Keratinocyte (primary cell): ENCODE measurements around the gene RBM4. TPM values are rescaled to one million over a fixed set of nuclear protein-coding genes. Genes with fewer than 3 reads are reported as not detected.

Experiments used
- DNase-seq: peaks from one replicate; pipeline ENCODE4 v3.0.0-alpha.2; 2011; ENCODE audit warnings: low read depth, missing footprints, low spot score
- FAIRE-seq: peaks from 2 replicates; lab custom pipeline; 2011; peaks lifted over from hg19 to GRCh38; lab: Jason Lieb, UNC
- H2AFZ ChIP-seq: 2 replicates; pipeline ENCODE4 v1.6.0; 2012; ENCODE audit warnings: low read length, control low read depth, inconsistent platforms; ENCODE audit not compliant: control insufficient read depth
- H3K27ac ChIP-seq: 2 replicates; pipeline ENCODE4 v1.5.1; 2011; ENCODE audit warnings: low read length; ENCODE audit not compliant: control insufficient read depth, insufficient read depth
- H3K27me3 ChIP-seq: 3 replicates; pipeline ENCODE4 v1.6.0; 2011; ENCODE audit warnings: low read length; ENCODE audit not compliant: control insufficient read depth, insufficient read depth; ENCODE audit errors: extremely low read depth
- H3K36me3 ChIP-seq, 2 experiments: 2 replicates in 1 of 2; 3 replicates in 1 of 2; pipeline ENCODE4 v1.5.1; 2011; ENCODE audit warnings: low read length in 2 of 2, mild to moderate bottlenecking in 1 of 2; ENCODE audit not compliant: control insufficient read depth in 2 of 2, insufficient read depth in 2 of 2; ENCODE audit errors: extremely low read depth in 1 of 2
- H3K4me1 ChIP-seq: 3 replicates; pipeline ENCODE4 v1.5.1; 2011; ENCODE audit warnings: low read length; ENCODE audit not compliant: control insufficient read depth, insufficient read depth; ENCODE audit errors: extremely low read depth
- H3K4me2 ChIP-seq: 3 replicates; pipeline ENCODE4 v1.6.0; 2011; ENCODE audit warnings: low read depth, low read length; ENCODE audit not compliant: control insufficient read depth, insufficient read depth; ENCODE audit errors: extremely low read depth
- H3K4me3 ChIP-seq, 3 experiments: fragments of 200-600 bp in 1 of 3; sonication (generic) in 1 of 3; 2 replicates in 2 of 3; 3 replicates in 1 of 3; pipeline ENCODE4 v1.5.1; 2011 to 2016; ENCODE audit warnings: low read length in 3 of 3, mild to moderate bottlenecking in 3 of 3, control low read depth in 2 of 3, inconsistent platforms in 1 of 3, low read depth in 1 of 3, mixed read lengths in 1 of 3, mixed run types in 1 of 3, moderate library complexity in 1 of 3; ENCODE audit not compliant: control insufficient read depth in 2 of 3, insufficient read depth in 2 of 3; ENCODE audit errors: extremely low read depth in 1 of 3
- H3K79me2 ChIP-seq: 2 replicates; pipeline ENCODE4 v1.6.0; 2012; ENCODE audit warnings: low read length; ENCODE audit not compliant: control insufficient read depth, insufficient read depth
- H3K9ac ChIP-seq: 3 replicates; pipeline ENCODE4 v1.6.0; 2011; ENCODE audit warnings: low read length; ENCODE audit not compliant: control insufficient read depth, insufficient read depth; ENCODE audit errors: extremely low read depth
- H3K9me1 ChIP-seq: 3 replicates; pipeline ENCODE4 v1.6.0; 2011; ENCODE audit warnings: low read length; ENCODE audit not compliant: control insufficient read depth, insufficient read depth; ENCODE audit errors: extremely low read depth
- H3K9me3 ChIP-seq: 2 replicates; pipeline ENCODE4 v1.5.1; 2012; ENCODE audit warnings: low read depth, low read length; ENCODE audit not compliant: control insufficient read depth
- H4K20me1 ChIP-seq: 3 replicates; pipeline ENCODE4 v1.6.0; 2011; ENCODE audit warnings: low read length; ENCODE audit not compliant: control insufficient read depth, insufficient read depth; ENCODE audit errors: extremely low read depth
- EZH2 ChIP-seq: IDR thresholded peaks from one replicate; pipeline ENCODE4 v1.6.1; 2012; ENCODE audit warnings: inconsistent platforms, mild to moderate bottlenecking, low read length, moderate library complexity
- dilution Hi-C: fragments of 300-500 bp; cut with MboI; formaldehyde crosslinking; loops from one replicate; pipeline ENCODE4 v1.7.0; 2020; ENCODE audit warnings: low sequenced_read_pairs; ENCODE audit not compliant: extremely low pct_ligation_motif_present
- polyA plus RNA-seq, 5 experiments: library from polyadenylated mRNA; depleted of rRNA in 3 of 5; stranded (reverse) in 3 of 5; stranded (forward) in 1 of 5; unstranded in 1 of 5; fragments of >200 nt; gene quantifications; 1 replicate in 1 of 5; 2 replicates in 3 of 5; 3 replicates in 1 of 5; pipeline versions ENCODE4 v1.2.1 to v1.2.3, GENCODE V29; 2011 to 2012; ENCODE audit warnings: missing spikeins in 2 of 5, low read depth in 1 of 5, low replicate concordance in 1 of 5
- TF ChIP-seq, protein P1 (sequence below), 3 experiments: IDR thresholded peaks in 1 of 3; conservative IDR thresholded peaks in 1 of 3; optimal IDR thresholded peaks in 1 of 3; 2 replicates in 2 of 3; 3 replicates in 1 of 3; pipeline versions ENCODE3 to v1.5.1; 2011; ENCODE audit warnings: low read length in 3 of 3, mild to moderate bottlenecking in 3 of 3, moderate library complexity in 2 of 3, control low read depth in 1 of 3, inconsistent platforms in 1 of 3; ENCODE audit not compliant: insufficient read depth in 2 of 3; ENCODE audit errors: extremely low read depth in 1 of 3

Gene RBM4
- polyA plus RNA-seq, 1 donor (not counting 4 experiments of a cell fraction or from before 2014, with no cell fraction given), result 190 TPM

DNA sequence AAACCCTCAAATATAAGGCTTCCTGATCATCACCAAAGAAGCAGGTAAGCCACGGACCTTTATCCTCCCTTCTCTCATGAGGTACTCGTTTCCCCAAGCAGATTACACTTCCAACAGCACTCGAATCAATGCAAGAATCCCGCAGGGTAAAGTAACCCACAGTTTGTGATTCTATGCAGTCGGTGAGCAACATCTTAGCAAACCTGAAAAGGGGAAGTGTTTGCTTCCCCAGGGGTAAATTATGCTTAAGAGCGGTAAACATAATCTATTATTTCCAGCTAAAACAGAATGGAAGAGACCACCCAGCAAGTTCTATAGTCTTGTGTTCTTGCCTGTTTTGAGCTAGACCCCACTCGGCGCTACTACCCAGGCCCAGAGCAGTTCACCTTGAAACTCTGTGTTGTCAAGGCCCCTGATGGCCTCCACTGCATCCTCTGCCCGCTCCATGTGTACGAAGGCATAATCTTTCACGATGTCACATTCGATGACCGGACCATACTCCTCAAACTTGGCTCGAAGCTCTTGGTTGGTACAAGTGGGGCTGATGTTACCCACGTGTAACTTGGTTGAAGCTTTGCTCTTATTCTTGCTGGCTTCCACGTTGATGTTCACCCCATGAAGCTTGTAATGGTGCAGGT is 37.9 kb downstream of the RBM4 start:
- Histone ChIP-seq H3K27ac (no peak overlapping the region), H3K9me3 (no peaks in the 10 kb centered on the region), H3K9ac (no peak overlapping the region), H3K9me1 (no peaks in the 10 kb centered on the region), H2AFZ (no peak overlapping the region), H4K20me1 (no peaks in the 10 kb centered on the region), H3K4me1 (peaks cover 24% of the 10 kb centered on the region), H3K27me3 (no peaks in the 10 kb centered on the region), H3K4me3 (peak overlapping the region in 2 of 3 experiments; percentile 67 to 75), H3K4me2 (peak overlapping the region; percentile 100), H3K79me2 (peaks cover 29% of the 10 kb centered on the region), H3K36me3 (no peaks in the 10 kb centered on the region)
- dilution Hi-C loops, result loop anchor here (25.0 kb wide), 1 partner anchor 111 kb away; no protein-coding TSS in a partner anchor
- peak; percentile 59 for FAIRE-seq
- no peak for TF ChIP-seq EZH2
- TF ChIP-seq, protein P1, sequence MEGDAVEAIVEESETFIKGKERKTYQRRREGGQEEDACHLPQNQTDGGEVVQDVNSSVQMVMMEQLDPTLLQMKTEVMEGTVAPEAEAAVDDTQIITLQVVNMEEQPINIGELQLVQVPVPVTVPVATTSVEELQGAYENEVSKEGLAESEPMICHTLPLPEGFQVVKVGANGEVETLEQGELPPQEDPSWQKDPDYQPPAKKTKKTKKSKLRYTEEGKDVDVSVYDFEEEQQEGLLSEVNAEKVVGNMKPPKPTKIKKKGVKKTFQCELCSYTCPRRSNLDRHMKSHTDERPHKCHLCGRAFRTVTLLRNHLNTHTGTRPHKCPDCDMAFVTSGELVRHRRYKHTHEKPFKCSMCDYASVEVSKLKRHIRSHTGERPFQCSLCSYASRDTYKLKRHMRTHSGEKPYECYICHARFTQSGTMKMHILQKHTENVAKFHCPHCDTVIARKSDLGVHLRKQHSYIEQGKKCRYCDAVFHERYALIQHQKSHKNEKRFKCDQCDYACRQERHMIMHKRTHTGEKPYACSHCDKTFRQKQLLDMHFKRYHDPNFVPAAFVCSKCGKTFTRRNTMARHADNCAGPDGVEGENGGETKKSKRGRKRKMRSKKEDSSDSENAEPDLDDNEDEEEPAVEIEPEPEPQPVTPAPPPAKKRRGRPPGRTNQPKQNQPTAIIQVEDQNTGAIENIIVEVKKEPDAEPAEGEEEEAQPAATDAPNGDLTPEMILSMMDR (optimal IDR thresholded peaks at IDR 0.05 in 1 of 3, IDR thresholded peaks at IDR 0.05 in 1 of 3, conservative IDR thresholded peaks at IDR 0.05 in 1 of 3; ENCODE audit: extremely low read depth in 1 of 3, insufficient read depth in 2 of 3, low read length in 3 of 3), result no peak
- DNase-seq, result no peak

DNA sequence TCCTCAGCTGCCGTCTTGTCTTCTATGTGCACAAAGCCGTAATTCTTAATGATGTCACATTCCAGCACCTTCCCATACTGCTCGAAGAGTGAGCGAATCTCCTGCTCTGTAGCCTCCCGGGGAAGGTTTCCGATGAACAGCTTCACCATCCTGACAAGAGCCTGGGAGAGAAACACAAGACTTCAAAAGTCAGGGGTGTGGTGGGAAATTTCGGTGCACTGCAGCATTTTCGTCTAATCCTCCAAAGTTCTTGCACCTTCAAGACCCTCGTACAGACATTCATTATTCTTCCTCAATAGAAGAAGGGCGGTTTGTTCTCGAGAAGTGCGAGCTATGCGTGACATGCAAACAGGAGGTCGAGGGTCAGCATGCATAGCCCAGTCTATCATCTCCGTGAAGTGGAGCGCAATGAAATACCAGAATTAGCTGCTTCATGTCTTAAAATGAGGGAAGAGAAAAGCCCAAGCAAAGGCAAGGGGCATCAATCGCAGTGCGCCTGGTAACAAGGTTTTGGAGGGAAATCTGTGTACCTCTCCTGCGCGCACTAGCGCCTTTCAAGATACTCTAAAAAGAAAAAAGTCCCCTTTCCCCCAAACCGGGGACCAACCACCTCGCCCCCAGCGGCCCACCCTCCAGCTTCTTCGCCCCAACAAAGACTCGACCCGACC is 38.6 kb downstream of the RBM4 start:
- peak overlapping the region; percentile 91 for H3K9ac ChIP-seq
- H3K9me3 ChIP-seq, result no peaks in the 10 kb centered on the region
- no peak for DNase-seq
- dilution Hi-C loops, result loop anchor here (25.0 kb wide), 1 partner anchor 110 kb away; no protein-coding TSS in a partner anchor
- H3K4me1 ChIP-seq, result peaks cover 24% of the 10 kb centered on the region
- TF ChIP-seq, protein P1 (optimal IDR thresholded peaks at IDR 0.05 in 1 of 3, IDR thresholded peaks at IDR 0.05 in 1 of 3, conservative IDR thresholded peaks at IDR 0.05 in 1 of 3; ENCODE audit: extremely low read depth in 1 of 3, insufficient read depth in 2 of 3, low read length in 3 of 3), result no peak
- no peak for TF ChIP-seq EZH2
- H4K20me1 ChIP-seq, result no peaks in the 10 kb centered on the region
- peak overlapping the region; percentile 67 to 79 (median 75) for H3K4me3 ChIP-seq
- H3K79me2 ChIP-seq, result peaks cover 27% of the 10 kb centered on the region
- H3K27me3 ChIP-seq, result no peaks in the 10 kb centered on the region
- H3K4me2 ChIP-seq, result peak overlapping the region; percentile 100
- peak overlapping the region; percentile 94 for H3K27ac ChIP-seq
- H2AFZ ChIP-seq, result peak overlapping the region; percentile 83
- no peaks in the 10 kb centered on the region for H3K9me1 ChIP-seq
- H3K36me3 ChIP-seq, result no peaks in the 10 kb centered on the region
- no peak for FAIRE-seq
